Neural cell (in vitro differentiated cells): Measurements from ENCODE around the gene ZMAT5. TPM values are rescaled to one million over a fixed set of nuclear protein-coding genes. Genes with fewer than 3 reads are reported as not detected.

Experiments
- H2AFZ ChIP-seq: fragments of 200-600, 300-800 bp; sonication (generic), shearing (Covaris generic); 2 replicates; pipeline ENCODE4 v1.6.0; 2014; ENCODE audit warnings: low read depth, mild to moderate bottlenecking, antibody characterized with exemption, low read length, moderate library complexity
- H3F3A ChIP-seq: fragments of 200-600 bp; shearing (Covaris generic); 2 replicates; pipeline ENCODE4 v1.6.1; 2016; ENCODE audit warnings: mild to moderate bottlenecking, moderate library complexity, mixed read lengths, antibody characterized with exemption, low read length; ENCODE audit not compliant: insufficient read depth, poor library complexity, severe bottlenecking
- H3K27ac ChIP-seq: fragments of 200-600, 300-800 bp; sonication (generic), shearing (Covaris generic); 2 replicates; pipeline ENCODE4 v1.5.1; 2014; ENCODE audit warnings: mild to moderate bottlenecking, low read length, moderate library complexity
- H3K27me3 ChIP-seq: fragments of 300-800, 200-600 bp; sonication (generic), shearing (Covaris generic); 2 replicates; pipeline ENCODE4 v1.6.0; 2014; ENCODE audit warnings: mild to moderate bottlenecking, low read depth, low read length, moderate library complexity; ENCODE audit not compliant: insufficient read depth
- H3K36me3 ChIP-seq: fragments of 300-800, 200-600 bp; sonication (generic), shearing (Covaris generic); 2 replicates; pipeline ENCODE4 v1.5.1; 2014; ENCODE audit warnings: mild to moderate bottlenecking, antibody characterized with exemption, low read length, moderate library complexity; ENCODE audit not compliant: insufficient read depth
- H3K4me2 ChIP-seq: fragments of 300-800, 200-600 bp; sonication (generic), shearing (Covaris generic); 2 replicates; pipeline ENCODE4 v1.6.0; 2014; ENCODE audit warnings: mild to moderate bottlenecking, low read length
- H3K4me3 ChIP-seq: fragments of 300-800, 200-600 bp; sonication (generic), shearing (Covaris generic); 2 replicates; pipeline ENCODE4 v1.5.1; 2014; ENCODE audit warnings: mild to moderate bottlenecking, low read length, moderate library complexity
- H3K79me2 ChIP-seq: fragments of 200-600 bp; shearing (Covaris generic); replicated peaks from 2 replicates; pipeline ENCODE4 v1.6.0; 2014; ENCODE audit warnings: mild to moderate bottlenecking, low read length, moderate library complexity; ENCODE audit not compliant: insufficient read depth
- H3K9ac ChIP-seq: fragments of 300-800, 200-600 bp; sonication (generic), shearing (Covaris generic); 2 replicates; pipeline ENCODE4 v1.6.1; 2016; ENCODE audit warnings: mild to moderate bottlenecking, low read length, mixed read lengths
- H3K9me2 ChIP-seq: fragments of 200-600 bp; shearing (Covaris generic); 2 replicates; pipeline ENCODE4 v1.6.1; 2016; ENCODE audit warnings: mild to moderate bottlenecking, low read length, mixed read lengths; ENCODE audit not compliant: insufficient read depth
- H3K9me3 ChIP-seq: fragments of 200-600, 300-800 bp; sonication (generic), shearing (Covaris generic); 2 replicates; pipeline ENCODE4 v1.6.1; 2016; ENCODE audit warnings: mild to moderate bottlenecking, mixed run types, low read length, moderate library complexity, mixed read lengths
- H4K20me1 ChIP-seq: fragments of 200-600 bp; shearing (Covaris generic); 2 replicates; pipeline ENCODE4 v1.6.1; 2016; ENCODE audit warnings: mild to moderate bottlenecking, mixed run types; ENCODE audit not compliant: insufficient read depth
- EP300 ChIP-seq: fragments of 450-650 bp; conservative IDR thresholded peaks from 2 replicates; pipeline ENCODE4 v1.6.1; 2014; ENCODE audit warnings: antibody characterized with exemption, mild to moderate bottlenecking, moderate library complexity; ENCODE audit not compliant: poor library complexity, severe bottlenecking
- EZH2 ChIP-seq: fragments of 200-600, 300-800 bp; shearing (Covaris generic), sonication (generic); IDR thresholded peaks from 2 replicates; pipeline ENCODE4 v1.6.1; 2014; ENCODE audit warnings: antibody characterized with exemption, low read length, borderline replicate concordance, mild to moderate bottlenecking; ENCODE audit not compliant: insufficient read depth, poor library complexity, severe bottlenecking
- MXI1 ChIP-seq: fragments of 450-650 bp; conservative IDR thresholded peaks from 2 replicates; pipeline ENCODE4 v1.6.1; 2014; ENCODE audit warnings: antibody characterized with exemption, mild to moderate bottlenecking; ENCODE audit not compliant: poor library complexity, severe bottlenecking
- POLR2AphosphoS5 ChIP-seq: IDR thresholded peaks from 2 replicates; pipeline ENCODE4 v1.6.1; 2012
- RAD21 ChIP-seq: fragments of 450-650 bp; conservative IDR thresholded peaks from 2 replicates; pipeline ENCODE4 v1.6.1; 2014; ENCODE audit warnings: antibody characterized with exemption, mild to moderate bottlenecking, moderate library complexity
- REST ChIP-seq: IDR thresholded peaks from 2 replicates; pipeline ENCODE4 v1.6.1; 2012; ENCODE audit warnings: borderline replicate concordance
- SMC3 ChIP-seq: fragments of 450-650 bp; conservative IDR thresholded peaks from 2 replicates; pipeline ENCODE4 v1.6.1; 2014; ENCODE audit warnings: antibody characterized with exemption, mild to moderate bottlenecking, moderate library complexity; ENCODE audit not compliant: poor library complexity
- TAF1 ChIP-seq: IDR thresholded peaks from 2 replicates; pipeline ENCODE4 v1.6.1; 2012; ENCODE audit warnings: low read depth
- polyA plus RNA-seq: library from polyadenylated mRNA; depleted of rRNA; stranded (reverse); fragments of >200 nt; gene quantifications from 2 replicates; pipeline ENCODE4 v1.2.3, GENCODE V29; 2014
- TF ChIP-seq, protein P1 (sequence below): fragments of 450-650 bp; IDR thresholded peaks from 2 replicates; pipeline ENCODE4 v1.5.1; 2014; ENCODE audit warnings: antibody characterized with exemption, mild to moderate bottlenecking, moderate library complexity; ENCODE audit not compliant: poor library complexity, severe bottlenecking

Gene ZMAT5
- polyA plus RNA-seq, 1 donor from 2014 or later, result 54.9 TPM

DNA sequence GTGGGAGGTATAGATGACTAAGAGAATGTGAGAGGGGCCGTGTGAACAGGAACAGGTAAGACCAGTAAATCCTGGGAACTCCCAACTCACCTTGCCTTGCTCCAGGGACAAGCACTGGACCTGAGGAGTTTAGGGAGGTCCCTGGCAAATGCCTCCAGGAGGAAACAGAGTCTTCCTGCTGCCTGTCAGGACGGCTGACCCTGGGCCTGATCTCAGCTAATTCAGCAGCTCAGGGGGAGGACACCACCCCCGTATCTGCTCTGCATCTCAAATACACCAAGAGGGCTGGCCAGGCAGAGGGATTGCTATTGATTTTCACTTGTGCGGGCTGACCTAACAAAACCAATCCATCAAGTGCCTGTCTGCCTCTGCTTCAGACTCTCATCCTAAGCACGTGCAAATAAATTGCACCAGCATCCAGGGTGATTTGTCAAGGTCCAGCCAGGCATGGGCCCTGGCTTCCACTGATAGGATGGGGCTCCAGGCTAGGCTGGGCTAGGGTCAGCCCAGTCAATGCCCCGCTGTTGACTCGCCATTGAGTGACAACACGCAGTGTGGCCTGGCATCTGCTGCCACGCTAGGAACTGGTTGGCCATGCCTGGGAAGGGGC is 20.7 kb upstream of the ZMAT5 start:
- no peaks in the 10 kb centered on the region for H4K20me1 ChIP-seq
- no peak overlapping the region for H3K27ac ChIP-seq
- no peaks in the 10 kb centered on the region for H3K9me3 ChIP-seq

GRCh38 chr22:29786031-29786430 is 19.2 kb upstream of the ZMAT5 start:
- no peaks in the 10 kb centered on the region for H3F3A ChIP-seq
- no peak overlapping the region for H3K4me3 ChIP-seq
- H3K9me2 ChIP-seq, result no peaks in the 10 kb centered on the region
- H3K4me2 ChIP-seq, result no peak overlapping the region
- no peak for TF ChIP-seq MXI1
- TF ChIP-seq TAF1, result no peak
- TF ChIP-seq EZH2, result no peak
- TF ChIP-seq EP300, result no peak
- TF ChIP-seq, protein P1, sequence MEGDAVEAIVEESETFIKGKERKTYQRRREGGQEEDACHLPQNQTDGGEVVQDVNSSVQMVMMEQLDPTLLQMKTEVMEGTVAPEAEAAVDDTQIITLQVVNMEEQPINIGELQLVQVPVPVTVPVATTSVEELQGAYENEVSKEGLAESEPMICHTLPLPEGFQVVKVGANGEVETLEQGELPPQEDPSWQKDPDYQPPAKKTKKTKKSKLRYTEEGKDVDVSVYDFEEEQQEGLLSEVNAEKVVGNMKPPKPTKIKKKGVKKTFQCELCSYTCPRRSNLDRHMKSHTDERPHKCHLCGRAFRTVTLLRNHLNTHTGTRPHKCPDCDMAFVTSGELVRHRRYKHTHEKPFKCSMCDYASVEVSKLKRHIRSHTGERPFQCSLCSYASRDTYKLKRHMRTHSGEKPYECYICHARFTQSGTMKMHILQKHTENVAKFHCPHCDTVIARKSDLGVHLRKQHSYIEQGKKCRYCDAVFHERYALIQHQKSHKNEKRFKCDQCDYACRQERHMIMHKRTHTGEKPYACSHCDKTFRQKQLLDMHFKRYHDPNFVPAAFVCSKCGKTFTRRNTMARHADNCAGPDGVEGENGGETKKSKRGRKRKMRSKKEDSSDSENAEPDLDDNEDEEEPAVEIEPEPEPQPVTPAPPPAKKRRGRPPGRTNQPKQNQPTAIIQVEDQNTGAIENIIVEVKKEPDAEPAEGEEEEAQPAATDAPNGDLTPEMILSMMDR, result no peak
- no peak for TF ChIP-seq REST
- no peak for TF ChIP-seq POLR2AphosphoS5
- TF ChIP-seq RAD21, result no peak
- no peak for TF ChIP-seq SMC3
- H3K9ac ChIP-seq, result no peak overlapping the region
- H2AFZ ChIP-seq, result no peak overlapping the region
- H3K79me2 ChIP-seq, result no peaks in the 10 kb centered on the region
- H3K27ac ChIP-seq, result no peak overlapping the region
- H3K27me3 ChIP-seq, result no peaks in the 10 kb centered on the region
- no peaks in the 10 kb centered on the region for H4K20me1 ChIP-seq
- H3K36me3 ChIP-seq, result peaks cover 8% of the 10 kb centered on the region
- H3K9me3 ChIP-seq, result no peaks in the 10 kb centered on the region

More for the DNA sequence above, 20.7 kb upstream of the ZMAT5 start:
- no peak for TF ChIP-seq REST
- no peak for TF ChIP-seq SMC3
- TF ChIP-seq MXI1, result no peak
- TF ChIP-seq, protein P1, result no peak
- TF ChIP-seq EZH2, result no peak
- Histone ChIP-seq H3K27me3 (no peaks in the 10 kb centered on the region), H3K9me2 (no peaks in the 10 kb centered on the region), H3K9ac (no peak overlapping the region), H3K36me3 (peaks cover 8% of the 10 kb centered on the region), H3K4me2 (no peak overlapping the region), H3K4me3 (no peak overlapping the region), H3F3A (no peaks in the 10 kb centered on the region), H2AFZ (no peak overlapping the region), H3K79me2 (no peaks in the 10 kb centered on the region)
